Gastroesophageal sphincter (tissue), 4 donors: Measurements from ENCODE around the gene KLF6. TPM values are rescaled to one million over a fixed set of nuclear protein-coding genes. Genes with fewer than 3 reads are reported as not detected.
A peak's percentile ranks its signal among the peaks of the same experiment; 100 is the strongest.

Source experiments
- ATAC-seq: fragments of 150-250 bp; one replicate; pipeline ENCODE4 v1.9.1; 2016; ENCODE audit warnings: mild to moderate bottlenecking, moderate library complexity
- H3K27ac ChIP-seq, 4 donors: fragments of 200-600 bp; sonication (generic) in 3 of 4; 1 replicate in 3 of 4; 2 replicates in 1 of 4; pipeline ENCODE4 v1.5.1; 2016 to 2019
- H3K27me3 ChIP-seq: fragments of 200-600 bp; sonication (generic); one replicate; pipeline ENCODE4 v1.5.1; 2019
- H3K36me3 ChIP-seq, 2 donors: fragments of 200-600 bp; sonication (generic); one replicate each; pipeline ENCODE4 v1.5.1; 2019; ENCODE audit warnings: control low read depth in 1 of 2
- H3K4me1 ChIP-seq, 3 donors: fragments of 200-600 bp; sonication (generic); 1 replicate in 2 of 3; 2 replicates in 1 of 3; pipeline ENCODE4 v1.5.1; 2016 to 2019; ENCODE audit warnings: control low read depth in 2 of 3
- H3K4me3 ChIP-seq, 2 donors: fragments of 200-600 bp; sonication (generic); one replicate each; pipeline ENCODE4 v1.5.1; 2019; ENCODE audit warnings: mild to moderate bottlenecking in 1 of 2, moderate library complexity in 1 of 2
- H3K9me3 ChIP-seq, 3 donors: fragments of 200-600 bp; sonication (generic); one replicate each; pipeline ENCODE4 v1.5.1; 2017 to 2019; ENCODE audit warnings: control low read depth in 2 of 3
- EP300 ChIP-seq: sonication (generic); formaldehyde crosslinking; IDR thresholded peaks from one replicate; pipeline ENCODE4 v1.6.1; 2017; ENCODE audit warnings: antibody characterized with exemption, mild to moderate bottlenecking
- POLR2A ChIP-seq, 2 donors: fragments of 450-650 bp; IDR thresholded peaks; one replicate each; pipeline ENCODE4 v1.6.1; 2017; ENCODE audit warnings: antibody characterized with exemption in 2 of 2, mild to moderate bottlenecking in 2 of 2, moderate library complexity in 1 of 2
- POLR2AphosphoS5 ChIP-seq: sonication (generic); formaldehyde crosslinking; IDR thresholded peaks from one replicate; pipeline ENCODE4 v1.6.1; 2017; ENCODE audit warnings: antibody characterized with exemption
- WGBS, 2 donors: methylation state at CpG; one replicate each; pipeline ENCODE4 v1.1.5; 2018; ENCODE audit warnings: low coverage in 1 of 2; 5-methylcytosine and 5-hydroxymethylcytosine counted together
- total RNA-seq, 4 donors: library from RNA; depleted of rRNA; stranded (reverse); fragments of >200 nt; gene quantifications; one replicate each; pipeline ENCODE4 v1.1.0, GENCODE V29; 2016
- TF ChIP-seq, protein P1 (sequence below), 4 experiments: fragments of 200-600 bp in 2 of 4; fragments of 450-650 bp in 2 of 4; sonication (generic) in 1 of 4; IDR thresholded peaks; one replicate each; pipeline ENCODE4 v1.5.1; 2017 to 2019; ENCODE audit warnings: antibody characterized with exemption in 4 of 4, mild to moderate bottlenecking in 2 of 4, moderate library complexity in 2 of 4

KLF6 gene
- total RNA-seq, 4 donors from 2014 or later: 90.3 to 113 (median 105) TPM

DNA sequence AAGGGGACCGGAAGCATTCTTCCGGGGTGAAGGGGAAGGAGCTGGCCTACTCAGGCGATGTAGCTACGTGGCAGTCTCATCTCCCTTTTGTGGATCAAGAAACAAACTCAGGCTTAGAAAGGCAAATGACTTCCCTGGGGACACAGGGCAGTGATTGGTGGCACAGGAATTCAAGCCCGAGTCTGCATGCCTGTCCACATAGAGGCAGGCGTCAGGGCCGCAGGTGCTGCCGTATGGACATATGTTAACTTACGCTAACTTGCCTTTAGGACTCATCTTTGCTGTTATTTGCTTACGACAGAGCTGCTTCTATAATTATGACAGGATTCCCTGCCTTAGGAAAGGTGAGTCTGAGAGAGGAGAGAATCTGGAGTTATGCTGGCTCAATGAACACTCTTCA is 42.3 kb upstream of the KLF6 start:
- Histone ChIP-seq H3K27me3 (no peaks in the 10 kb centered on the region), H3K4me3 (no peak overlapping the region), H3K27ac (peak overlapping the region in 3 of 4 donors; percentile 76 to 79 (median 76)), H3K4me1 (peaks cover 0 to 33% (median 8%) of the 10 kb centered on the region in 3 donors), H3K9me3 (no peaks in the 10 kb centered on the region), H3K36me3 (no peaks in the 10 kb centered on the region)
- ATAC-seq: no peak
- no peak for TF ChIP-seq POLR2A (IDR thresholded peaks at IDR 0.05)
- no peak for TF ChIP-seq POLR2AphosphoS5
- TF ChIP-seq, protein P1, sequence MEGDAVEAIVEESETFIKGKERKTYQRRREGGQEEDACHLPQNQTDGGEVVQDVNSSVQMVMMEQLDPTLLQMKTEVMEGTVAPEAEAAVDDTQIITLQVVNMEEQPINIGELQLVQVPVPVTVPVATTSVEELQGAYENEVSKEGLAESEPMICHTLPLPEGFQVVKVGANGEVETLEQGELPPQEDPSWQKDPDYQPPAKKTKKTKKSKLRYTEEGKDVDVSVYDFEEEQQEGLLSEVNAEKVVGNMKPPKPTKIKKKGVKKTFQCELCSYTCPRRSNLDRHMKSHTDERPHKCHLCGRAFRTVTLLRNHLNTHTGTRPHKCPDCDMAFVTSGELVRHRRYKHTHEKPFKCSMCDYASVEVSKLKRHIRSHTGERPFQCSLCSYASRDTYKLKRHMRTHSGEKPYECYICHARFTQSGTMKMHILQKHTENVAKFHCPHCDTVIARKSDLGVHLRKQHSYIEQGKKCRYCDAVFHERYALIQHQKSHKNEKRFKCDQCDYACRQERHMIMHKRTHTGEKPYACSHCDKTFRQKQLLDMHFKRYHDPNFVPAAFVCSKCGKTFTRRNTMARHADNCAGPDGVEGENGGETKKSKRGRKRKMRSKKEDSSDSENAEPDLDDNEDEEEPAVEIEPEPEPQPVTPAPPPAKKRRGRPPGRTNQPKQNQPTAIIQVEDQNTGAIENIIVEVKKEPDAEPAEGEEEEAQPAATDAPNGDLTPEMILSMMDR (IDR thresholded peaks at IDR 0.05): no peak
- no peak for TF ChIP-seq EP300
- 89 to 90% methylated on average over 2 to 6 of the region's 10 CpGs for WGBS, 2 donors

DNA sequence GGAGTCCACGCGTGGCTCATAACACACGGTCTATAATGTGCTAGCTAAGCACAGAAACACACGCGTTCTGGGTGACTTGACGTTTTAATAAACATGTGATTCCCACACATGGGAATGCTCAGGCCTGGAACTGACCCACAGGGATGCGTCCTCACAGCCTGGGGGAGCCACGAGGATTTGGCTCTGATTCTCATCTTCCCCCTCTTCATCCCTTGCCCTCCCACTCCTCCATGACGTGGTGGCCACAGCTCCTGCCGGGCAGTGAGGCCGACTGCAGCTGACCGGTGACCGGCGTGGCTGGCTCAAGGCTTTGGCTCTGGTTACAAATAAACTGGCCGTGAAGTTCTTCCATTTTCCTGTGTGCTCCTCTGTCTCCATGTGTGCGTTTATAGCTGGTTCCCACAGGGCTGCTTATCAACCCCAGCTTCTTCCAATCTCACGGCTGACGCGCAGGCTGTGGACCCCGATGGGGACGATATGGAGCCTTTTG is 40.9 kb upstream of the KLF6 start:
- H3K36me3 ChIP-seq: no peaks in the 10 kb centered on the region
- H3K27ac ChIP-seq: peak overlapping the region in 1 of 4 donors; percentile 33
- ATAC-seq: no peak
- no peaks in the 10 kb centered on the region for H3K9me3 ChIP-seq
- WGBS, 2 donors: 72 to 95% methylated on average over 10 of the region's 21 CpGs
- H3K27me3 ChIP-seq: no peaks in the 10 kb centered on the region
- no peak overlapping the region for H3K4me3 ChIP-seq
- peaks cover 0 to 25% (median 8%) of the 10 kb centered on the region in 3 donors for H3K4me1 ChIP-seq
- TF ChIP-seq, protein P1 (IDR thresholded peaks at IDR 0.05): no peak
- no peak for TF ChIP-seq EP300
- TF ChIP-seq POLR2AphosphoS5: no peak
- TF ChIP-seq POLR2A (IDR thresholded peaks at IDR 0.05): no peak

DNA sequence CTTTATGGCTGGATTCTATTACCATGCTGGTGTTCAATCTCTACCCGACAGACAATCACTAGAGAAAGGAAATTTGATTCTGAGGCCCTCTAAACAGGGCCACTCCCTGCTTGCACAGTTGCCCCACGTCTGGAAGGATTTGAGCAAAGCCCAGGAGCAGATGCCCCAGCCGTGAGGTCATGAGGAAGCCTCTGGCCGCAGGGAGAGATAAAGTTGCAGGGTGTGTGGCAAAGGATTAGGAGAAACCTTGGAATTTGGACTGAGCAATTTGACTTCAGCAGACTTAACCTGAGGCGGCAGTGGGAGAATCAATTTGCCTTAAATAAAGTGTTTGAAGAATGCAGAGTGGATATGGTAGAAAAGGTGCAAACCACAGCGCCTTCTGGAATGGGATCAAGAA is 40.2 kb upstream of the KLF6 start:
- 58 to 62% methylated on average over 6 of the region's 6 CpGs for WGBS, 2 donors
- Histone ChIP-seq H3K27ac (peak overlapping the region in 1 of 4 donors; percentile 33), H3K36me3 (no peaks in the 10 kb centered on the region), H3K4me1 (peaks cover 0 to 19% (median 8%) of the 10 kb centered on the region in 3 donors), H3K27me3 (no peaks in the 10 kb centered on the region), H3K4me3 (no peak overlapping the region), H3K9me3 (no peaks in the 10 kb centered on the region)
- no peak for TF ChIP-seq POLR2AphosphoS5
- no peak for TF ChIP-seq POLR2A (IDR thresholded peaks at IDR 0.05)
- TF ChIP-seq, protein P1 (IDR thresholded peaks at IDR 0.05): no peak
- TF ChIP-seq EP300: no peak
- peak; percentile 40 for ATAC-seq

DNA sequence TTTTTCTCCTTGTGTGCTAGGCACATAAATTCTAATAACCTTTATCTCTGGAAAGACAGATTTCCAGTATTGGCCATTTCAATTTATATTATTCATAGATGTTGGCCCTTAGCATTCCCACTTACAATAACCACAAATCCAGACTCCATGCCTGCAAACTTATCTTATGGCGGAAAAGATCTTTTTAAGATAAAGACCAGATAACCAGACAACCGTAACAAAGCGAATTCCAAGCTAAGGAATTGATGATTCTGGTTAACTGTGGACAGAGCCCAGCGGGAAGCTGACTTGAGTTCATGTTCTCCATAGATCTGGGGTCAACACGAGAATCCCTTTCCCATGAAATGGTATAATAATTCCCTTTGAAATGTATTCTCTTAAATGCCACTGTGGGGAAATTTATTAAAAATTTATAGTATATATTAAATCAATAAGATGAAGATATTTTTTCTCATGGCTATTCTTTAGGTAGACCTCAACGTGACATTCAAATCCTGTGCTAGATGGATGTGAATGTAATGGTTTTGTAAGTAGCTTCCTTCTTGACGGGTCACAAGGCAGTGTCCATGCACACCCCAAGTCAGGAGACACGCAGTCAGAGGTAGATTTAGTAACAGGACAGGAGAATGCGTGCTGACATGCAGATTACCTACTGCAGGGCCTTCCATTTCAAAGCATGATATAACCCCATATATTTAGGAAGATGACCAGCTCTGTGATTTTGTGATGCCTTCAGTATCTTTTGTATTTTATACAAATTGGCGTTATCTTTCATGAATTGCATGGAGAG is 37.7 kb upstream of the KLF6 start:
- no peaks in the 10 kb centered on the region for H3K36me3 ChIP-seq
- TF ChIP-seq POLR2A (IDR thresholded peaks at IDR 0.05): no peak
- no peak for TF ChIP-seq POLR2AphosphoS5
- TF ChIP-seq EP300: no peak
- TF ChIP-seq, protein P1 (IDR thresholded peaks at IDR 0.05): no peak
- H3K9me3 ChIP-seq: no peaks in the 10 kb centered on the region
- H3K4me3 ChIP-seq: no peak overlapping the region
- ATAC-seq: no peak
- WGBS, 2 donors: 96 to 98% methylated on average over 5 to 10 of the region's 10 CpGs
- no peak overlapping the region for H3K27ac ChIP-seq
- H3K27me3 ChIP-seq: no peaks in the 10 kb centered on the region
- no peaks in the 10 kb centered on the region for H3K4me1 ChIP-seq

DNA sequence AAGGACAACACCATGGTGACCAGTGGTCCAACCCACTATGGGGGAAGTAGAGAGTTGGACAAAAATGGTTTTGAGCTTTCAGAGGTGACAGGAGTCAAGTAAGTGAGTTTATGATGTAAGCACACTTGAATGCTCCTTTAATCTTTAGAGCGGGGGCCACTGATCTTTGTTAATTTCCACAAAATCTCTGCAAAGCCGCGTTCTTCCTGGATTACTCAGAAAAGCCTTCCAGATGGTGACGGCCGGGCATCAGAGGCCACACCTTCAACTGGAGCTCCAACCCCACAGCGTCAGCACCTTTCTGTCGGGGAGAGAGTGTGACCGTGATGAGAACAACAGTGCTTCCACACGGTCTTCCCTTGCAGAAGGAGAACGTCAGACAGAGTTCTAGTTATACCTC is 35.2 kb upstream of the KLF6 start:
- WGBS, 2 donors: 76 to 100% methylated on average over 1 to 8 of the region's 10 CpGs
- no peaks in the 10 kb centered on the region for H3K9me3 ChIP-seq
- no peak for ATAC-seq
- H3K4me3 ChIP-seq: no peak overlapping the region
- no peak overlapping the region for H3K27ac ChIP-seq
- no peaks in the 10 kb centered on the region for H3K27me3 ChIP-seq
- TF ChIP-seq EP300 (no peak), POLR2A (IDR thresholded peaks at IDR 0.05) (no peak), POLR2AphosphoS5 (no peak)
- TF ChIP-seq, protein P1 (IDR thresholded peaks at IDR 0.05): no peak
- H3K36me3 ChIP-seq: no peaks in the 10 kb centered on the region
- H3K4me1 ChIP-seq: no peaks in the 10 kb centered on the region
